Tibial nerve (tissue), 4 donors: ENCODE data around the gene GATA6. TPM values are rescaled to one million over a fixed set of nuclear protein-coding genes. Genes with fewer than 3 reads are reported as not detected.

Source experiments
- DNase-seq, 2 donors: peaks; one replicate each; pipeline ENCODE4 v3.0.0-alpha.2; 2019; ENCODE audit warnings: low spot score in 2 of 2
- H3K27ac ChIP-seq, 4 donors: fragments of 200-600 bp; sonication (generic) in 3 of 4; one replicate each; pipeline ENCODE4 v1.5.1; 2017 to 2019; ENCODE audit warnings: mild to moderate bottlenecking in 1 of 4
- H3K27me3 ChIP-seq, 2 donors: fragments of 200-600 bp; sonication (generic) in 1 of 2; one replicate each; pipeline versions ENCODE4 v1.5.1 to v1.6.0; 2017 to 2019
- H3K36me3 ChIP-seq, 3 donors: fragments of 200-600 bp; sonication (generic); one replicate each; pipeline ENCODE4 v1.5.1; 2018 to 2019
- H3K4me1 ChIP-seq, 4 donors: fragments of 200-600 bp; sonication (generic) in 3 of 4; one replicate each; pipeline ENCODE4 v1.5.1; 2017 to 2019
- H3K4me3 ChIP-seq, 4 donors: fragments of 200-600 bp; sonication (generic) in 3 of 4; one replicate each; pipeline ENCODE4 v1.5.1; 2017 to 2019; ENCODE audit warnings: mild to moderate bottlenecking in 1 of 4, moderate library complexity in 1 of 4
- H3K9me3 ChIP-seq, 4 donors: fragments of 200-600 bp; sonication (generic) in 3 of 4; one replicate each; pipeline ENCODE4 v1.5.1; 2017 to 2019
- CTCF ChIP-seq, 5 experiments: fragments of 200-600 bp in 3 of 5; fragments of 450-650 bp in 2 of 5; sonication (generic) in 3 of 5; IDR thresholded peaks; one replicate each; pipeline ENCODE4 v1.5.1; 2016 to 2019; ENCODE audit warnings: antibody characterized with exemption in 5 of 5, mild to moderate bottlenecking in 3 of 5, moderate library complexity in 2 of 5
- EP300 ChIP-seq, 2 donors: sonication (generic); formaldehyde crosslinking; IDR thresholded peaks; one replicate each; pipeline ENCODE4 v1.6.1; 2017; ENCODE audit warnings: antibody characterized with exemption in 2 of 2, mild to moderate bottlenecking in 1 of 2
- POLR2A ChIP-seq, 2 donors: fragments of 450-650 bp; IDR thresholded peaks; one replicate each; pipeline ENCODE4 v1.6.1; 2017; ENCODE audit warnings: antibody characterized with exemption in 2 of 2, mild to moderate bottlenecking in 2 of 2, moderate library complexity in 2 of 2
- whole genome bisulfite sequencing, 2 donors: methylation state at CpG; one replicate each; pipeline ENCODE4 v1.1.5; 2018; 5-methylcytosine and 5-hydroxymethylcytosine counted together
- total RNA-seq, 4 donors: library from RNA; depleted of rRNA; stranded (reverse); fragments of >200 nt; gene quantifications; one replicate each; pipeline ENCODE4 v1.1.0, GENCODE V29; 2016

GATA6 gene
- total RNA-seq, 4 donors from 2014 or later, result 4.2 to 8.4 (median 7.2) TPM

DNA sequence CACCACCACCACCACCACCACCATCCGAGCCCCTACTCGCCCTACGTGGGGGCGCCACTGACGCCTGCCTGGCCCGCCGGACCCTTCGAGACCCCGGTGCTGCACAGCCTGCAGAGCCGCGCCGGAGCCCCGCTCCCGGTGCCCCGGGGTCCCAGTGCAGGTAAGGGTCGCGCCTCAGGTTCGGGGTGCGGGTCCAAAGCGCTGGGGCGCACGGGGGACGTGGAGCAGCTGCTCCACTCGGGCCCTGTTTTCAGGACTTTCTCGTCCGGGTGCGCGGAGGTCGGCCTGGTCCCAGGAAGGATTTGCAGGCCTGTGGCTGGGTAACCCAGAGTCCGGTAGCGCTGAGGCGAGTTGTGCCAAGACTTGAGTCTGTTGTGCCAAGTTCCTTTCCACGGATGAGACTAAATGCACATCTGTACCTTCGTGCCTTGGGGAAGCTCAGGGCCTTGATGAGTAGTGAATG is 2.8 kb downstream of the GATA6 start:
- Histone ChIP-seq H3K36me3 (peaks cover 0 to 5% (median 0%) of the 10 kb centered on the region in 3 donors), H3K27ac (no peak overlapping the region), H3K27me3 (peaks cover 9 to 96% of the 10 kb centered on the region in 2 donors), H3K9me3 (no peaks in the 10 kb centered on the region), H3K4me3 (peak overlapping the region in 3 of 4 donors; percentile 20 to 82 (median 52)), H3K4me1 (peaks cover 0 to 50% (median 20%) of the 10 kb centered on the region in 4 donors)
- 53% methylated on average over 27 to 34 of the region's 34 CpGs for WGBS, 2 donors
- no peak for DNase-seq
- TF ChIP-seq EP300 (IDR thresholded peaks at IDR 0.05) (no peak), CTCF (IDR thresholded peaks at IDR 0.05) (no peak), POLR2A (IDR thresholded peaks at IDR 0.05) (no peak)

DNA sequence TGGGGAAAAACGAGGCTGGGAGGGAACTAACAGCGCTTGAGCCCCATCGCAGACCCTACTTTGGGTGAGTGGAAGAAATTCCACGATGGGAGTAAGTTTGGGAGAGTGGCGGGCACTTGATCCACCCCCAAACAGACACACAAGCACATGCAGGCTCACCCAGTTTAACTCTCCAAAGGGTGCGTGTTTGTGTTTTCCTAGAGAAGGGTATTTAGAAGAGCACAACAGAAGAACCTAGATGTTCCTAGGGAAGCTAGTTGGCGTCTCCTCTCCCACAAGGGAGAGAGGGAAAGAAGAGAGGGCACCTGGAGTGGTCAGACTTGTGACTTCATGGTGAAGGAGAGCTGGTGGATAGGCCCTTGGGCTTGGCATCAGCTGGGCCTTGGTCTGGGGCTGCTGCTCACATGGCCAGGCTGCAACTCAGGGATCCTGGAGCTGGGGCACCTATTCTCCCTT is 3.2 kb downstream of the GATA6 start:
- H3K36me3 ChIP-seq, result peaks cover 0 to 7% (median 0%) of the 10 kb centered on the region in 3 donors
- H3K9me3 ChIP-seq, result no peaks in the 10 kb centered on the region
- peaks cover 7 to 96% of the 10 kb centered on the region in 2 donors for H3K27me3 ChIP-seq
- WGBS, 2 donors, result 61 to 79% methylated on average over 7 of the region's 7 CpGs
- H3K4me1 ChIP-seq, result peaks cover 0 to 46% (median 19%) of the 10 kb centered on the region in 4 donors
- TF ChIP-seq EP300 (IDR thresholded peaks at IDR 0.05) (no peak), CTCF (IDR thresholded peaks at IDR 0.05) (no peak), POLR2A (IDR thresholded peaks at IDR 0.05) (no peak)
- H3K4me3 ChIP-seq, result peak overlapping the region in 1 of 4 donors; percentile 20
- no peak overlapping the region for H3K27ac ChIP-seq
- DNase-seq, result no peak

- DNase-seq, result no peak
- no peak overlapping the region for H3K27ac ChIP-seq
- WGBS, 2 donors, result 56 to 63% methylated on average over 22 of the region's 22 CpGs
Observed at GRCh38 chr18:22173221-22173927, 4.0 kb downstream of the GATA6 start.

DNA sequence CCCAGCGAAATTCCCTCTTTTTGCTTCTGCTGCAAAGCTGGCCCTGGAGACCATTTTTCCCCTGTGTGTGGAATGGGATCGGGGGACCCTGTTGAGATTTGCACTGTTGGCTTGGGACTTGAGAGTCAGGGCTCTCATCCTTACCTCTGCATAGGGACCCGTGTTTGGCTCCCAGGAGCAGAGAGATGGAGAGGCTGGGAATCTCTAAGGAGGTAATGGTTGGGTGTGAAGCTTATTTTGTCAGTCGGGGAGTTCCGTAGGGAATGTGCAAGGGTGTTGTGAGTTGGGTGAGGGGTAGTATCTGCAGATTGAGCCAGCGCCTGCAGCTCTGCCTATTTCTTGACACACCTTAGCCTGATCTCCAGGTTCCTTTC is 4.5 kb downstream of the GATA6 start:
- Histone ChIP-seq H3K9me3 (no peaks in the 10 kb centered on the region), H3K36me3 (peaks cover 0 to 7% (median 0%) of the 10 kb centered on the region in 3 donors), H3K27me3 (peaks cover 0 to 96% of the 10 kb centered on the region in 2 donors), H3K4me1 (peaks cover 0 to 33% (median 9%) of the 10 kb centered on the region in 4 donors), H3K4me3 (peak overlapping the region in 1 of 4 donors; percentile 16), H3K27ac (no peak overlapping the region)
- WGBS, 2 donors, result 53% methylated on average over 6 of the region's 6 CpGs
- TF ChIP-seq POLR2A (IDR thresholded peaks at IDR 0.05) (no peak), EP300 (IDR thresholded peaks at IDR 0.05) (no peak), CTCF (IDR thresholded peaks at IDR 0.05) (no peak)
- DNase-seq, result no peak

More at GRCh38 chr18:22173221-22173927, 4.0 kb downstream of the GATA6 start:
- Histone ChIP-seq H3K27me3 (peaks cover 0 to 96% of the 10 kb centered on the region in 2 donors), H3K9me3 (no peaks in the 10 kb centered on the region), H3K4me3 (peak overlapping the region in 1 of 4 donors; percentile 16), H3K36me3 (peaks cover 0 to 7% (median 0%) of the 10 kb centered on the region in 3 donors), H3K4me1 (peaks cover 0 to 38% (median 14%) of the 10 kb centered on the region in 4 donors)
- TF ChIP-seq CTCF (IDR thresholded peaks at IDR 0.05) (no peak), EP300 (IDR thresholded peaks at IDR 0.05) (no peak), POLR2A (IDR thresholded peaks at IDR 0.05) (no peak)
